Embryonic facial prominence (tissue), 1 donor: ENCODE data around the gene TAS2R16.
"Not testable (repeated sequence)": the region's sequence is repeated elsewhere in the genome, so short reads cannot be mapped to it uniquely, and the experiment has no call there.

Experiments used
- DNase-seq: peaks from one replicate; pipeline ENCODE4 v3.0.0-alpha.2; 2016; ENCODE audit errors: extremely low spot score

The TAS2R16 gene

DNA sequence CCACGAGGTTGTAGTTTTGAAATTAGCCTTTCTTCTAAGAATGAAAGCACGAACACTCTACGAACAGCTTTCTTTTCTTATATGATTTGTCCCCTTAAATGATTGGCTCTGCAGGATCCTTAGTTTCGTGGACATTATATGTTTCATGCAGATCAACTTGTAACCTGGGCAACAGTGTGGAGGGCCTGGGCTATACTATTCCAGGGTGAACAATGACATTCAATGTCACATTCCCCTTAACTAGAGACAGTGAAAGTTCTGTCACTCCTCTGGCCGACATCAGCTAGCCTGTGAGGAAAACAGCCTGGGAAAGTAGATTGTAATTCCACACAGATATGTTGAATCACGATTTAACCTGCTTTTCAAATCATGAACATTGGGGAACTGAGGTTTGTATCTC is 23.4 kb downstream of the TAS2R16 start:
- DNase-seq, result no peak

- no peak for DNase-seq
Observed at GRCh38 chr7:122970740-122971725, 24.5 kb downstream of the TAS2R16 start.

DNA sequence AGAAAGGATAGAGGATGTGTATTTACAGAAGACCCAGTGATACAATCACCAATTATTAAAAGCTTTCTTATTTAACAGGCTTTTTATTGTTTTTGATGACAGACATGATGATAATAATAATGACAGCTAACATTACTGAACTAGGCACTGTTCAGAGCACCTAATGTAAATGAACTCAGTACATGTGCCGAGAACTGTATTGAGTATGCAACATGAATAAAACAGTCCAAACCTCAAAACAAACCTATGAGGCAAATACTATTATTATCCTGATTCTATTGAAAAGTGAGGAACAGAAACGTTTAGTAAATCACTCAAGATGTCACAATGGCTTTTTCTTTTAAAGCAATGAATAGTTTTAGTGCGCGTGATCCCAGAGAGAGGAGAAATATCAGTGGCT is 27.1 kb downstream of the TAS2R16 start:
- no peak for DNase-seq

DNA sequence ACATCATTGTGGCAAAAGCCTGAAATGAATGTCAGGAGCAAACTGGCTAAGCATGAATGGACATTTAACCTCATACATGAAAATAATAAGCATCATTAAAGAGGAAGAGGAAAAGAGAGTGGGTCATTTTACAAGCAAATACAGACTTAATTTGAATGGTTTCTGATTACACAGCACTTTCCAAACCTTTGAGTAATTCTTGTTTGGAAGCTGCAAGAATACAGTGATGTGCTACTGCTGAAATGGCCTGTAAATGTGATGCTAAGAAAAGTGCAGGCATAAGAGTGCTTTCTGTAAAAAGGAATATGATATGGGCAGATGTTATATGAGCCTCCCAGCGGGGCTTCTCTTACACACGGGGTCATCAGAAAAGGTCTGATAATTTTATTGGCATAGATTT is 30.2 kb downstream of the TAS2R16 start:
- no peak for DNase-seq

GRCh38 chr7:122953678-122954077 is 41.8 kb downstream of the TAS2R16 start:
- not testable (repeated sequence) for DNase-seq

DNA sequence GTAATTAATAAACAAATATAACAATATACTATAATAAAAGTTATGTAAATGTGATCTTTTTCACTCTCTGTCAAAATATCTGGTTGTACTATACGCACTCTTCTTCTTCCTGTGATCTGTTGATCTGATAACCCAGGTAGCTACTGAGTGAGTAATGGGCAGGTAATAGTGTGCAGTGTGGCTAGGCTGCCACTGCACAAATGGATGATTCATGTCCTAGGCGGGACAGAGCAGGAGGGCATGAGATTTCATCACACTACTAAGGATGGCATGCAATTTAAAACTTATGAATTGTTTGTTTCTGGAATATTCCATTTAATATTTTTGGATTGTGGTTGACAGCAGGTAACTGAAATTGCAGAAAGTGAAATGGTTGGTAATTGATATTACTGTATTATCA is 44.5 kb downstream of the TAS2R16 start:
- no peak for DNase-seq

GRCh38 chr7:122949186-122949585 is 46.3 kb downstream of the TAS2R16 start:
- no peak for DNase-seq
